ENCODE results near the gene SCD5.

Gene SCD5

DNA sequence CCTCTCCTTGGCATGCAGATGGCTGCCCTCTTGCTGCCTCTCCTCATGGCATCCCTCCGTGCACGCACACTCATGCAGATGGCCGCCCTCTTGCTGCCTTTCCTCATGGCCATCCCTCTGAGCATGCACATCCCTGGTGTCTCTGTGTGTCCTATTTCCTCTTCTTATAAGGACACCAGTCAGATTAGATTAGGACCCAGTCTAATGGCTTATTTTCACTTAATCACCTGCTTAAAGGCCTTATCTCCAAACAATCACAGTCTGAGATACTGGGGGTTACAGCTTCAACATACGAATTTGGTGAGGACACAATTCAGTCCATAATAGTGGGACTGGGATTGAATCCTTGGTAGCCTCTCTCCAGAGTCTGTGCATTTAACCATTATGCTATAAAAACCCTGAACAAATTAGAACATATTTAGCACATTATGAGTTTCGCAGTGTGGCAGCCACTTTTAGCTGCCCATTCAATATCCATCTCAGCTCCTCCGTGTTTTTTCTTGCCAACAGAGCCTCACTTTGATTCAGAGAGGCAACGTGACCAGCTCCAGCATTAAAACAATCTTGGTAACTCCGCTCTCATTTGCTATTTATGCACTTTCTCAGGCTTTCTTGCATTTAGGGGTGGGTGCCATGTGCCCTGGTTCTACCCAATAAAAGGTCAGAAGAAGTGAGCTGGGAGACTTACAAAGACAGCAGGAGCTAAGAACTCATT is 210.6 kb downstream of the SCD5 start:
- no peak overlapping the region for H3K4me3 ChIP-seq (ENCODE audit: low read length)
- TF ChIP-seq, protein P1, sequence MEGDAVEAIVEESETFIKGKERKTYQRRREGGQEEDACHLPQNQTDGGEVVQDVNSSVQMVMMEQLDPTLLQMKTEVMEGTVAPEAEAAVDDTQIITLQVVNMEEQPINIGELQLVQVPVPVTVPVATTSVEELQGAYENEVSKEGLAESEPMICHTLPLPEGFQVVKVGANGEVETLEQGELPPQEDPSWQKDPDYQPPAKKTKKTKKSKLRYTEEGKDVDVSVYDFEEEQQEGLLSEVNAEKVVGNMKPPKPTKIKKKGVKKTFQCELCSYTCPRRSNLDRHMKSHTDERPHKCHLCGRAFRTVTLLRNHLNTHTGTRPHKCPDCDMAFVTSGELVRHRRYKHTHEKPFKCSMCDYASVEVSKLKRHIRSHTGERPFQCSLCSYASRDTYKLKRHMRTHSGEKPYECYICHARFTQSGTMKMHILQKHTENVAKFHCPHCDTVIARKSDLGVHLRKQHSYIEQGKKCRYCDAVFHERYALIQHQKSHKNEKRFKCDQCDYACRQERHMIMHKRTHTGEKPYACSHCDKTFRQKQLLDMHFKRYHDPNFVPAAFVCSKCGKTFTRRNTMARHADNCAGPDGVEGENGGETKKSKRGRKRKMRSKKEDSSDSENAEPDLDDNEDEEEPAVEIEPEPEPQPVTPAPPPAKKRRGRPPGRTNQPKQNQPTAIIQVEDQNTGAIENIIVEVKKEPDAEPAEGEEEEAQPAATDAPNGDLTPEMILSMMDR (IDR thresholded peaks at IDR 0.05; ENCODE audit: insufficient read depth, low read depth, low read length, missing control alignments), result no peak
- no peak for DNase-seq (ENCODE audit: low read depth)

DNA sequence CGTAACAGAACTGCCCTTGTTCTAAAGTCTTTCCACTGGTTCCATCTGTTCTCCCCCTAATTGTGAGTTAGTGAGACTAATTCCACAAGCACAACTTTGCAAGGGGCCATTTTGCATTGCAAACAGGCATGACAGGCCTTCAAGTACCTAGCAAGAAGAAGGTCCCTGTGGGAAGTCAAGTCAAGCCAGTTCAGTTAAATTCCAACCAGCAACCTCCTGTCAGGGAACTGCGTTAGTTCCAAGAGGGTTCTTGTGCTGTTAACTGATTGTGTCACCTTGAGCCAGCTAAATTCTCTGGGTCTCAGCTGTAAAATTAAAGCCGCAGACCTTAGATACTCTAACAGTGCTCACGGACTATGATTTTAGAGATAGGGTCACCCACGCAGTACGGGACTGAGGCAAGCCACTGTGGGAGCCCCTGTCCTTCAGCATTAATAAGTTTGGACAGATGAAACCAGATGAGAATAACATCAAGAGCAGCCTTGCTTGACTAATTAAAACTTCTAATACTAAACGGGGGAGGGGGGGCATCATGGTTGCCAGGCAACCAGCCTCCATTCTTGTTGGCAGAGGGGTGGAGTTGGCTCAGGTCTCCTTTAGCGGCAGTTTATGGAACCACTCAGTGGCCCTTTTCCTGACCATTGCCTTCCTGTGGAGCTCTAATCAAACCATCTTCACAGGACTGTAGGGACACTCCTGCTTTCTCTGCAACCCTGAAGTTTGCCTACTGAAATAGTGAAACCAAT is 212.7 kb downstream of the SCD5 start:
- H3K4me3 ChIP-seq (ENCODE audit: low read length), result no peak overlapping the region
- no peak for DNase-seq (ENCODE audit: low read depth)
- TF ChIP-seq, protein P1 (IDR thresholded peaks at IDR 0.05; ENCODE audit: insufficient read depth, low read depth, low read length, missing control alignments), result no peak

DNA sequence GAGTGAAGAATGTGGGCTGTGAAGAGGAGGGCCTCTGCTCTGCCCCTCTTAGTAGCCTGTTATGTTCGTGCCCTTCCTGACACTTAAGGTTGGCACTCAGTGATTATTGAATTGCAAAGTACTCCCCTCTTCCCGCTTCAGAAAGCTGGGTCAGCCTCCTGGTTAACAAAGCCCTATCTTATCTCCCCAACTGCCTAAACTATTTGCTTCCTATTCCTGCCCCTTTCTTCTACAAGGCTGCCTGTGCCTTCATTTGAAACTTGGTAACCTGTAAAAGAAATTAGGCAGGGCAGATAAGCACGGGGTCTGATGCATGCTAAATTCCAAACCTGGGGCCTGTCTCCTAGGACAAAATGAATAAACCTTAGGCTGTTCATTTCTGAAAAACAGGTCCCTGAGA is 213.7 kb downstream of the SCD5 start:
- no peak for DNase-seq (ENCODE audit: low read depth)
- no peak overlapping the region for H3K4me3 ChIP-seq (ENCODE audit: low read length)
- TF ChIP-seq, protein P1 (IDR thresholded peaks at IDR 0.05; ENCODE audit: insufficient read depth, low read depth, low read length, missing control alignments), result no peak

DNA sequence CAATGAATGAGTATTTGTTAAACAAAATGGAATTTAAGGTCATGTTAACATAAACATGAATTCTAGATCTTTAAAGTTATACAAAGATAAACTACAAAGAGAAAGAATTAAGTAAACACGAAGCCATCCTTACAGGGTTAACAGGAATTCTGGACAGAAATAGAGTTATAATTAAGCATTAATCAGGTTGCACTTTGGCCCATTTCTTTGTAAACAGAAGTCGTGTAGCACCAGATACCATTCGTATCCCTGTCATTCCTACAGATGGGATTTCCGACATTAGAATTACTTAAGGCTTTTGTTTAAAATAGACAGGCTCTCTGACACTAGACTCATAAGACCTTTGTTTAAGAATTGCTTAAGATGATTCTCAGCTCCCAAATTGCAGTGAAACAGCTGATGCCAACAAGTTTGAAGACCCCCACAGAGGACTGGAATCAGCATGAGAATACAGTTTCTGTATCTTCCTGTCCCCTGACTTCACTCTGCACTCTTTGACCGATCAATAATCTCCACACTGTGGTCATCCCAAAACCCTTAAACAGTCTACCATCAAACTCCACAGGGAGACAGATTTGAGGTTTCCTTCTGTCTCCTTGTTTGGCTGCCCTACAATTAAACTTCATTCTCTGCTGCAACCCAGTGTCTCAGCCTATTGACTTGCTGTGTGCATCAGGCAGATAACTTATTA is 214.6 kb downstream of the SCD5 start:
- no peak for DNase-seq (ENCODE audit: low read depth)
- no peak overlapping the region for H3K4me3 ChIP-seq (ENCODE audit: low read length)
- TF ChIP-seq, protein P1 (IDR thresholded peaks at IDR 0.05; ENCODE audit: insufficient read depth, low read depth, low read length, missing control alignments), result no peak

DNA sequence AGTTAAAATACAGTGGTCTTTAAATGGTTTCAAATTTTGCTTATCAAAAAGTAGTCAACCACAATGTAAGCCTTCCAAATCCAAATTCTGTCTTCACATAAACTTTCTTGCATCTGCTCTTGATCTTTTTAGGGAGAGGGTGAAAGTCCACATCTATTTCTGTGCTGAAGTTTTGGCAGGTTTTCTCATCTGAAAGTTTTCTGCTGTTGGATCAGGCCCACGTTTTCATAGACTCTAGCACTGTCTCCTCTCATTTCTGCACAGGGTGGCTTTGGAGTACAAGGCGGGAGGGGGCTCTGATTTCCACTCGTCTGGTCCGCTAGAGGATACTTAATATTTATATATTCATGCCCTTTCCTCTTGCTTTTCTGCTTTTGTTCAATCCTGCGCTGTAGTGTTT is 218.7 kb downstream of the SCD5 start:
- DNase-seq (ENCODE audit: low read depth), result no peak
- TF ChIP-seq, protein P1 (IDR thresholded peaks at IDR 0.05; ENCODE audit: insufficient read depth, low read depth, low read length, missing control alignments), result no peak

More for the DNA sequence above, 218.7 kb downstream of the SCD5 start:
- H3K4me3 ChIP-seq (ENCODE audit: low read length), result no peak overlapping the region

Data from epithelial cell of esophagus (primary cell).